Vagina (tissue), 2 donors: ENCODE data around the gene IRF8. TPM values are rescaled to one million over a fixed set of nuclear protein-coding genes. Genes with fewer than 3 reads are reported as not detected.

ENCODE experiments used
- DNase-seq, 2 donors: peaks; one replicate each; pipeline ENCODE4 v3.0.0-alpha.2; 2017; ENCODE audit errors: extremely low spot score in 2 of 2
- H3K27ac ChIP-seq: fragments of 200-600 bp; sonication (generic); one replicate; pipeline ENCODE4 v1.5.1; 2019
- H3K27me3 ChIP-seq: fragments of 200-600 bp; sonication (generic); one replicate; pipeline ENCODE4 v1.5.1; 2019
- H3K36me3 ChIP-seq, 2 donors: fragments of 200-600 bp; sonication (generic); one replicate each; pipeline ENCODE4 v1.5.1; 2017 to 2019
- H3K4me1 ChIP-seq: fragments of 200-600 bp; sonication (generic); one replicate; pipeline ENCODE4 v1.5.1; 2019
- H3K4me3 ChIP-seq, 2 donors: fragments of 200-600 bp; sonication (generic); 1 replicate in 1 of 2; 2 replicates in 1 of 2; pipeline ENCODE4 v1.5.1; 2016 to 2019
- H3K9me3 ChIP-seq: fragments of 200-600 bp; sonication (generic); one replicate; pipeline ENCODE4 v1.5.1; 2019
- POLR2A ChIP-seq, 2 donors: fragments of 450-650 bp; IDR thresholded peaks; one replicate each; pipeline ENCODE4 v1.6.1; 2017; ENCODE audit warnings: antibody characterized with exemption in 2 of 2, mild to moderate bottlenecking in 2 of 2, moderate library complexity in 2 of 2
- POLR2AphosphoS5 ChIP-seq, 2 donors: sonication (generic); formaldehyde crosslinking; IDR thresholded peaks; one replicate each; pipeline ENCODE4 v1.9.0; 2017; ENCODE audit warnings: antibody characterized with exemption in 2 of 2, mild to moderate bottlenecking in 2 of 2, low read depth in 1 of 2; ENCODE audit not compliant: insufficient read depth in 1 of 2
- intact Hi-C: fragments of 100-400 bp; cut with DNase I; formaldehyde crosslinking; loops from one replicate; pipeline ENCODE4 v1.15.1; 2023
- total RNA-seq: library from RNA; depleted of rRNA; stranded (reverse); fragments of >200 nt; gene quantifications from one replicate; pipeline ENCODE4 v1.2.3, GENCODE V29; 2016
- TF ChIP-seq, protein P1 (sequence below), 3 experiments: fragments of 450-650 bp in 2 of 3; fragments of 200-600 bp in 1 of 3; sonication (generic) in 1 of 3; IDR thresholded peaks; one replicate each; pipeline ENCODE4 v1.5.1; 2017 to 2019; ENCODE audit warnings: antibody characterized with exemption in 3 of 3, mild to moderate bottlenecking in 2 of 3, moderate library complexity in 2 of 3

The IRF8 gene
- total RNA-seq, 1 donor from 2014 or later = 7.6 TPM

GRCh38 chr16:85950136-85950918 lies 51.4 kb downstream of the IRF8 start:
- H3K36me3 ChIP-seq = no peaks in the 10 kb centered on the region
- DNase-seq = no peak
- H3K4me3 ChIP-seq = no peak overlapping the region
- no peak overlapping the region for H3K27ac ChIP-seq
- H3K27me3 ChIP-seq = no peaks in the 10 kb centered on the region
- TF ChIP-seq, protein P1, sequence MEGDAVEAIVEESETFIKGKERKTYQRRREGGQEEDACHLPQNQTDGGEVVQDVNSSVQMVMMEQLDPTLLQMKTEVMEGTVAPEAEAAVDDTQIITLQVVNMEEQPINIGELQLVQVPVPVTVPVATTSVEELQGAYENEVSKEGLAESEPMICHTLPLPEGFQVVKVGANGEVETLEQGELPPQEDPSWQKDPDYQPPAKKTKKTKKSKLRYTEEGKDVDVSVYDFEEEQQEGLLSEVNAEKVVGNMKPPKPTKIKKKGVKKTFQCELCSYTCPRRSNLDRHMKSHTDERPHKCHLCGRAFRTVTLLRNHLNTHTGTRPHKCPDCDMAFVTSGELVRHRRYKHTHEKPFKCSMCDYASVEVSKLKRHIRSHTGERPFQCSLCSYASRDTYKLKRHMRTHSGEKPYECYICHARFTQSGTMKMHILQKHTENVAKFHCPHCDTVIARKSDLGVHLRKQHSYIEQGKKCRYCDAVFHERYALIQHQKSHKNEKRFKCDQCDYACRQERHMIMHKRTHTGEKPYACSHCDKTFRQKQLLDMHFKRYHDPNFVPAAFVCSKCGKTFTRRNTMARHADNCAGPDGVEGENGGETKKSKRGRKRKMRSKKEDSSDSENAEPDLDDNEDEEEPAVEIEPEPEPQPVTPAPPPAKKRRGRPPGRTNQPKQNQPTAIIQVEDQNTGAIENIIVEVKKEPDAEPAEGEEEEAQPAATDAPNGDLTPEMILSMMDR (IDR thresholded peaks at IDR 0.05) = no peak
- TF ChIP-seq POLR2A (IDR thresholded peaks at IDR 0.05) (no peak), POLR2AphosphoS5 (IDR thresholded peaks at IDR 0.05; ENCODE audit: insufficient read depth in 1 of 2, low read depth in 1 of 2) (no peak)
- H3K9me3 ChIP-seq = no peaks in the 10 kb centered on the region
- H3K4me1 ChIP-seq = no peaks in the 10 kb centered on the region
- intact Hi-C loops = no loop called here

DNA sequence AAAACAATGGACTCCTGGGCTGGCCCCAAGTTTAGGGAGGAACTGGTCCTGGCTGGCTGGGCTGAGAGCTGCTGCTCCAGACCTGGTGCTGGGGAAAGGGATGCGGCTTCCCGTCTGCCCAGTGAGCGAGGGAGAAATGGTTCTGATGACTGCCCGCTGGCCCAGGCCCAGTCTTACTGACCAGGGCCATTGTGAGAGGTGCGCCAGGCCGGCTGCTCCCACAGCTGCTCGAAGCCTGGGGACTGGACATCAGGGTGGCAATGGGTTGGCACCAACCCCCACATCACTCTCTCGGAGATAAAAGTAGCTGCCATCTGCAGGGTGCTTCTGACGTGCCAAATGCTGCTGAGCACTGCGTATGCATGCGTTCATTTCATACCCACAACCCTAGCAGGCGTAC lies 53.2 kb downstream of the IRF8 start:
- DNase-seq = no peak
- H3K4me3 ChIP-seq = no peak overlapping the region
- intact Hi-C loops = no loop called here
- no peaks in the 10 kb centered on the region for H3K4me1 ChIP-seq
- H3K27me3 ChIP-seq = no peaks in the 10 kb centered on the region
- H3K9me3 ChIP-seq = no peaks in the 10 kb centered on the region
- TF ChIP-seq POLR2A (IDR thresholded peaks at IDR 0.05) (no peak), POLR2AphosphoS5 (IDR thresholded peaks at IDR 0.05; ENCODE audit: insufficient read depth in 1 of 2, low read depth in 1 of 2) (no peak)
- TF ChIP-seq, protein P1 (IDR thresholded peaks at IDR 0.05) = no peak
- H3K36me3 ChIP-seq = no peaks in the 10 kb centered on the region
- H3K27ac ChIP-seq = no peak overlapping the region

DNA sequence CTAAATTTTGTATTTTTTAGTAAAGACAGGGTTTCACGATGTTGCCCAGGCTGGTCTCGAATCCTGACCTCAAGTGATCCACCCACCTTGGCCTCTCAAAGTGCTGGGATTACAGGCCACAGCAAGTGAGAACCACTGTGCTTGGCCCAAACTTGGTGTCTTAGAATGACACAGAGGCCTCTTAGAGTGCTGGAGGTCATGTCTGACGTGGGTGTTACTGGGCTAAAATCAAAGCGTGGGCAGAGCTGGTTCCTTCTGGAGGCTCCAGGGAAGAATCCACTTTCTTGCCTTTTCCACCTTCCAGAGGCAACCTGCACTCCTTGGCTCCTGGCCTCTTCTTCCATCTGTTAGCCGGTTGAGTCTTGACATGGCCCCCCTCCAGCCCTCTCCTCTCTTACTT lies 53.8 kb downstream of the IRF8 start:
- intact Hi-C loops = no loop called here
- TF ChIP-seq, protein P1 (IDR thresholded peaks at IDR 0.05) = no peak
- no peak for TF ChIP-seq POLR2AphosphoS5 (IDR thresholded peaks at IDR 0.05; ENCODE audit: insufficient read depth in 1 of 2, low read depth in 1 of 2)
- TF ChIP-seq POLR2A (IDR thresholded peaks at IDR 0.05) = no peak

GRCh38 chr16:85954927-85955519 lies 56.1 kb downstream of the IRF8 start:
- TF ChIP-seq POLR2A (IDR thresholded peaks at IDR 0.05) = no peak
- no peak for TF ChIP-seq POLR2AphosphoS5 (IDR thresholded peaks at IDR 0.05; ENCODE audit: insufficient read depth in 1 of 2, low read depth in 1 of 2)
- TF ChIP-seq, protein P1 (IDR thresholded peaks at IDR 0.05) = no peak
- no peak overlapping the region for H3K27ac ChIP-seq
- intact Hi-C loops = no loop called here
- no peak for DNase-seq
- no peaks in the 10 kb centered on the region for H3K36me3 ChIP-seq
- H3K4me3 ChIP-seq = no peak overlapping the region
- no peaks in the 10 kb centered on the region for H3K27me3 ChIP-seq
- H3K4me1 ChIP-seq = no peaks in the 10 kb centered on the region
- H3K9me3 ChIP-seq = no peaks in the 10 kb centered on the region

More for the DNA sequence above, 53.8 kb downstream of the IRF8 start:
- no peak overlapping the region for H3K27ac ChIP-seq
- H3K4me1 ChIP-seq = no peaks in the 10 kb centered on the region
- H3K9me3 ChIP-seq = no peaks in the 10 kb centered on the region
- no peaks in the 10 kb centered on the region for H3K36me3 ChIP-seq
- no peak overlapping the region for H3K4me3 ChIP-seq
- H3K27me3 ChIP-seq = no peaks in the 10 kb centered on the region
- no peak for DNase-seq

DNA sequence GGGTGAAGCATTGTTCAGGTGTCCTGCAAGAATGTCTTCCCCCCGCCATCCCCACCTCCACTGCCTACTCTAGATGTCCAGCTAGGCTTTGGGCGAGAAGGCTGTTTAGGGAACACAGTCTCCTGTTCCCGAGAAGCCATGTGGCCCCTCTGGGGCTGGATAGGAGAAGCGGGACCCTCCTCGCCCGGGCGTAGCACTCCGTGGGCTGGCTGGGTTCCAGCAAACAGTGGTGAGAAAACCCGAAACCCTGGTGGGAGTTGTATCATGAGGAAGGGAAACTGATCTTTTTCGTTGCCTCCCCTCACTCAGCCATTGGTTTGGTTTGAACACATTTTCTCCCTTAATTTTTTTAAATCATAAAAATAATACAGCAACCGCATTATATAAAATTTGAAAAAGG lies 56.6 kb downstream of the IRF8 start:
- no peak overlapping the region for H3K4me3 ChIP-seq
- intact Hi-C loops = no loop called here
- TF ChIP-seq POLR2A (IDR thresholded peaks at IDR 0.05) = no peak
- TF ChIP-seq, protein P1 (IDR thresholded peaks at IDR 0.05) = no peak
- TF ChIP-seq POLR2AphosphoS5 (IDR thresholded peaks at IDR 0.05; ENCODE audit: insufficient read depth in 1 of 2, low read depth in 1 of 2) = no peak
- H3K27ac ChIP-seq = no peak overlapping the region
- H3K36me3 ChIP-seq = no peaks in the 10 kb centered on the region
- DNase-seq = no peak
- H3K4me1 ChIP-seq = no peaks in the 10 kb centered on the region
- no peaks in the 10 kb centered on the region for H3K27me3 ChIP-seq
- H3K9me3 ChIP-seq = no peaks in the 10 kb centered on the region
